Mucosa of descending colon (tissue), 3 donors: ENCODE results near the gene GJC3. TPM values are rescaled to one million over a fixed set of nuclear protein-coding genes. Genes with fewer than 3 reads are reported as not detected.
"Not testable (repeated sequence)": the region's sequence is repeated elsewhere in the genome, so short reads cannot be mapped to it uniquely, and the experiment has no call there.

Experiments used
- ATAC-seq: fragments of 200-7000 bp; cut with Tn5 transposase; one replicate; pipeline ENCODE4 v1.9.1; 2020; ENCODE audit warnings: mild to moderate bottlenecking, moderate library complexity
- DNase-seq, 3 donors: peaks; one replicate each; pipeline ENCODE4 v3.0.0-alpha.2; 2020
- H3K36me3 ChIP-seq: fragments of 200-600 bp; one replicate; pipeline ENCODE4 v1.8.0; 2021; ENCODE audit warnings: low read depth, mild to moderate bottlenecking
- H3K4me1 ChIP-seq: fragments of 200-600 bp; one replicate; pipeline ENCODE4 v1.8.0; 2021; ENCODE audit warnings: low read depth, mild to moderate bottlenecking
- H3K4me3 ChIP-seq: fragments of 200-600 bp; one replicate; pipeline ENCODE4 v1.8.0; 2021; ENCODE audit warnings: mild to moderate bottlenecking
- H3K9me3 ChIP-seq: fragments of 200-600 bp; one replicate; pipeline ENCODE4 v1.8.0; 2021; ENCODE audit warnings: mild to moderate bottlenecking
- intact Hi-C, 2 donors: fragments of 100-400 bp; cut with DNase I in 1 of 2; cut with micrococcal nuclease in 1 of 2; formaldehyde crosslinking; loops; one replicate each; pipeline versions ENCODE4 v1.11.0 to v1.11.1; 2022; cut with DNase I, micrococcal nuclease
- total RNA-seq, 3 donors: library from RNA; stranded (reverse); fragmentation: NEBNext Ultra II Directional in 2 of 3; extraction: Animal tissue kit (Norgen Biotek cat#: 25700) in 2 of 3; gene quantifications; one replicate each; pipeline versions ENCODE4 v1.2.1 to v1.2.4, GENCODE V29; 2021 to 2023
- TF ChIP-seq, protein P1 (sequence below): fragments of 200-600 bp; IDR thresholded peaks from one replicate; pipeline ENCODE4 v1.8.0; 2022; ENCODE audit warnings: antibody characterized with exemption, mild to moderate bottlenecking
- donor health status: DM: no; HTN: no; CAD: no; lungs with moderate emphysema.
- donor health status: DM: no; HTN: no; CAD: no.
- donor health status: DM: no; HTN: yes; CAD: no.

The GJC3 gene
- total RNA-seq, 3 donors from 2014 or later = not detected

DNA sequence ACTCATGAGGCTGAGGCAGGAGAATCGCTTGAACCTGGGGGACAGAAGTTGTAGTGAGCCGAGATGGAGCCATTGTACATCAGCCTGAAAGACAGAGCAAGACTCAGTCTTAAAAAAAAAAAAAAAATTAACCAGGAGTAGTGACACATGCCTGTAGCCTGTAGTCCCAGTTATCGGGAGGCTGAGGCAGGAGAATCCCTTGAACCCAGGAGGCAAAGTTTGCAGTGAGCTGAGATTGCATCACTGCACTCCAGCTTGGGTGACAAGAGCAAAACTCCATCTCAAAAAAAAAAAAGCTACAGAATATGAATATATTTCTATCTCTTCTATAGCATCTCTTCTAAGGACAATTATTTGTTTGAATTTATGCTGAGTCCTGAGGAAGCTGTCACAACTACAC lies 39.9 kb upstream of the GJC3 start:
- Histone ChIP-seq H3K4me1 (no peaks in the 10 kb centered on the region), H3K4me3 (no peak overlapping the region), H3K9me3 (no peaks in the 10 kb centered on the region), H3K36me3 (no peaks in the 10 kb centered on the region)
- TF ChIP-seq, protein P1, sequence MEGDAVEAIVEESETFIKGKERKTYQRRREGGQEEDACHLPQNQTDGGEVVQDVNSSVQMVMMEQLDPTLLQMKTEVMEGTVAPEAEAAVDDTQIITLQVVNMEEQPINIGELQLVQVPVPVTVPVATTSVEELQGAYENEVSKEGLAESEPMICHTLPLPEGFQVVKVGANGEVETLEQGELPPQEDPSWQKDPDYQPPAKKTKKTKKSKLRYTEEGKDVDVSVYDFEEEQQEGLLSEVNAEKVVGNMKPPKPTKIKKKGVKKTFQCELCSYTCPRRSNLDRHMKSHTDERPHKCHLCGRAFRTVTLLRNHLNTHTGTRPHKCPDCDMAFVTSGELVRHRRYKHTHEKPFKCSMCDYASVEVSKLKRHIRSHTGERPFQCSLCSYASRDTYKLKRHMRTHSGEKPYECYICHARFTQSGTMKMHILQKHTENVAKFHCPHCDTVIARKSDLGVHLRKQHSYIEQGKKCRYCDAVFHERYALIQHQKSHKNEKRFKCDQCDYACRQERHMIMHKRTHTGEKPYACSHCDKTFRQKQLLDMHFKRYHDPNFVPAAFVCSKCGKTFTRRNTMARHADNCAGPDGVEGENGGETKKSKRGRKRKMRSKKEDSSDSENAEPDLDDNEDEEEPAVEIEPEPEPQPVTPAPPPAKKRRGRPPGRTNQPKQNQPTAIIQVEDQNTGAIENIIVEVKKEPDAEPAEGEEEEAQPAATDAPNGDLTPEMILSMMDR = no peak
- DNase-seq = no peak
- intact Hi-C loops = no loop called here
- ATAC-seq = no peak

DNA sequence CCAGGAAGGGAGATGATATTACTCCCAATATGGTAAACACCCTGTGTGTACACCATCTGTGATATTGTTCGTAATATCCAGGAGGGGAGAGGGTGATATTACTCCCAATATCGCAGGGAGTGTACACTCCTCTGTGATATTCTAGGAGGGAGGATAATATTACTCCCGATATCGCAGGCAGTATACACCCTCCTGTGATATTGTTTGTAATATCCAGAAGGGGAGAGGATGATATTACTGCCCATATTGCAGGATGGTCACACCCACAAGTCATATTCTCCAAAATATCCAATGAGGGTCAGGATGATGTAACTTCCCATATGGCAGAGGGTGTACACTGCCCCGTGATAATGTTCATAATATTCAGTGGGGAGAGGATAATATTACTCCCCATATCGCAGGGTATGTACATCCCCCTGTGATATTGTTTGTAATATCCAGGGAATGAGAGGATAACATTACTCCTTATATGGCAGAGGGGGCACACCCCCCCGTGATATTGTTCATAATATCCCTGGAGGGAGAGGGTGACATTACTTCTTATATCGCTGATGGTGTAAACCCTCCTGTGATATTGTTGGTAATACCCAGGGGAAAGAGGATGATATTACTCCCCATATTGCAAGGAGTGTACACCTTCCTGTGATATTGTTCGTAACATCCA lies 29.3 kb upstream of the GJC3 start:
- ATAC-seq (no peak), DNase-seq (no peak)
- Histone ChIP-seq H3K36me3 (no peaks in the 10 kb centered on the region), H3K9me3 (no peaks in the 10 kb centered on the region), H3K4me3 (no peak overlapping the region), H3K4me1 (no peaks in the 10 kb centered on the region)
- intact Hi-C loops = no loop called here
- TF ChIP-seq, protein P1 = no peak

DNA sequence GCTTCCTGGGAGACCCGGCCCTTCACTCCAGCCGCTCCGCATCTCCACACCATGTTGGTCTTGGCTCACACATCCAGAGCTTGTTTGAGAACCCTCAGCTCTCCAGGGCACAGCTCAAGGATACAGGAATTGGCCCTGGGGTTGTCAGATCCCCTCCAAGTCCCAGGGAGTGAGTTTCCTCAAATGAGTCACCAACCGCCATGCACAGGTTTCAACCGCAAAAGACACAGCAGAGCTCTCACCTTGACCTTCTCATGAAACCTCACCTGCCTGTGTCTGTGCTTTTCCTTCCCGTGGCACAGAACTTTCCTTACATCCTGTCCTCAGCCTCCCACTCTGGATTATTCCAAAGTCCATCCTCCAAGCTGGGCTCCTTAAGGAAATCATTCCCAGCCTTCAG lies 25.8 kb upstream of the GJC3 start:
- DNase-seq = no peak
- Histone ChIP-seq H3K4me3 (no peak overlapping the region), H3K4me1 (no peaks in the 10 kb centered on the region), H3K36me3 (no peaks in the 10 kb centered on the region), H3K9me3 (peaks cover 3% of the 10 kb centered on the region)
- TF ChIP-seq, protein P1 = no peak
- intact Hi-C loops = no loop called here
- ATAC-seq = peak; percentile 82

DNA sequence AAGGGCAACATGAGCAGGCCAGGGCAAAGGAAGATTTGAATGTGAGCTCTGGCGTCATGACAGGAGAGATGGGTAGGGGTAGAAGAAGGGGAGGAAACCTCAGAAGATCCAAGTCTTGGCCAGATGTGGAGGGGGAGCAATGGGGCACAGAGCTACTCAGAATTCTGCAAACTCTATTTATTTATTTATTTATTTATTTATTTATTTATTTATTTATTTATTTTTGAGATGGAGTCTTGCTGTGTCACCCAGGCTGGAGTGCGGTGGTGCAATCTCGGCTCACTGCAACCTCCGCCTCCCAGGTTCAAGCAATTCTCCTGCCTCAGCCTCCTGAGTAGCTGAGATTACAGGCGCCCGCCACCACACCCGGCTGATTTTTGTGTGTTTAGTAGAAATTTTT lies 25.2 kb upstream of the GJC3 start:
- H3K4me1 ChIP-seq, intact Hi-C loops, DNase-seq, ATAC-seq, H3K36me3 ChIP-seq, H3K9me3 ChIP-seq, H3K4me3 ChIP-seq: not testable (repeated sequence)

DNA sequence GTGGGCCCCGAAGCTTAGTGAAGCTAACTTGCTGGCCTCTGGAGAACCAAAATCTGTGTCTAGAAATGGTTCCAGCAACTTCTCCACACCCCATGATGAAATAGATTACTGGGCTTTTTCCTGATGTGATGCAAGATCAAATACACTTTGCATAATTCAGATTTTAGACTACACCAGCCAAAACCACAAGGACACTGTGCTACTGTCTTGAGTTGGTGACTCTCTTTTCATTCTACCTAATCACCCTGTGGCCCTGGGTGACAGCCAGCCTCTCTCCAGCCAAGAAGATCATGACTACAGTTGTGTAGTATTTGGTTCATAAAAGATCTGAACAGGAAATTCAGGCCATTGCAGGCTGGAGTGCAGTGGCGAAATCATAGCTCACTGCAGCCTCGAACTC lies 24.2 kb upstream of the GJC3 start:
- DNase-seq (no peak), ATAC-seq (peak; percentile 35)
- H3K4me3 ChIP-seq = no peak overlapping the region
- no peaks in the 10 kb centered on the region for H3K4me1 ChIP-seq
- H3K36me3 ChIP-seq = no peaks in the 10 kb centered on the region
- peaks cover 4% of the 10 kb centered on the region for H3K9me3 ChIP-seq
- intact Hi-C loops = no loop called here
- TF ChIP-seq, protein P1 = no peak

DNA sequence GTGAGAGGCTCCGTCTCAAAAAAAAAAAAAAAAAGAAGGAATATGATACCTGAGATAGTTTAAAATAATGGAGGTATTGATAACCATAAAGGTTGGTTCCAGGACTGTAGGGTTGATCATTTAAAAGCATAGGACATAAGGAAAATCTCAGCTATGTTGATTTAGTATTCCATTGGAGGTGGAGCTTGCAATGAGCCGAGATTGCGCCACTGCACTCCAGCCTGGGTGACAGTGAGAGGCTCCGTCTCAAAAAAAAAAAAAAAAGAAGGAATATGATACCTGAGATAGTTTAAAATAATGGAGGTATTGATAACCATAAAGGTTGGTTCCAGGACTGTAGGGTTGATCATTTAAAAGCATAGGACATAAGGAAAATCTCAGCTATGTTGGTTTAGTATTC lies 23.2 kb upstream of the GJC3 start:
- DNase-seq, ATAC-seq, intact Hi-C loops, H3K4me1 ChIP-seq, H3K36me3 ChIP-seq, H3K4me3 ChIP-seq, H3K9me3 ChIP-seq: not testable (repeated sequence)

DNA sequence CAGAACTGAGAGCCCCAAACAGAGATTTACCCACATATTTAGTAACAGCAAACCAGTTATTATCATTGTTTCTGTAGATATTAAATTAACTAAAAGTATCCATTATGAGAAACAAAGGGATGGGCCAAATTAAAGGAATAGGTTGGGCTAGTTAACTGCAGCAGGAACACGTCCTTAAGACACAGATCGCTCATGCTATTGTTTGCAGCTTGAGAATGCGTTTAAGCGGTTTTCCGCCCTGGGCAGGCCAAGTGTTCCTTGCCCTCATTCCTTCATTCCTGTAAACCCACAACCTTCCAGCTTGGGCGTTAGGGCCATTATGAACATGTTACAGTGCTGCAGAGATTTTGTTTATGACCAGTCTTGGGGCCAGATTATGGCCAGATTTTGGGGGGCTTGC lies 21.4 kb upstream of the GJC3 start:
- H3K4me1 ChIP-seq, H3K4me3 ChIP-seq, DNase-seq, H3K36me3 ChIP-seq, ATAC-seq, intact Hi-C loops, H3K9me3 ChIP-seq: not testable (repeated sequence)
